Measurements from ENCODE around the gene PAEP.

GRCh38 chr9:135574331-135574730 is 12.8 kb downstream of the PAEP start:
- TF ChIP-seq CTCF (IDR thresholded peaks at IDR 0.05) (no peak), POLR2A (IDR thresholded peaks at IDR 0.05) (no peak)

Measured in ovary (tissue), 3 donors.